Liver (tissue), 9 donors: Measurements from ENCODE around the gene NMNAT2. TPM values are rescaled to one million over a fixed set of nuclear protein-coding genes. Genes with fewer than 3 reads are reported as not detected.

Experiments used
- DNase-seq: peaks from one replicate; pipeline ENCODE4 v3.0.0-alpha.2; 2017; ENCODE audit warnings: low spot score
- H3K27ac ChIP-seq, 2 donors: one replicate each; pipeline ENCODE4 v1.7.0; 2013; ENCODE audit warnings: inconsistent platforms in 2 of 2, low read length in 2 of 2, control low read depth in 1 of 2, low read depth in 1 of 2, mild to moderate bottlenecking in 1 of 2
- H3K27me3 ChIP-seq, 4 donors: one replicate each; pipeline versions ENCODE4 v1.6.1 to v1.7.0; 2013; ENCODE audit warnings: low read length in 3 of 4, inconsistent platforms in 1 of 4, mild to moderate bottlenecking in 1 of 4, moderate library complexity in 1 of 4; ENCODE audit not compliant: control insufficient read depth in 4 of 4, insufficient read depth in 4 of 4
- H3K36me3 ChIP-seq, 4 donors: one replicate each; pipeline versions ENCODE4 v1.6.1 to v1.7.0; 2013; ENCODE audit warnings: low read length in 3 of 4, mild to moderate bottlenecking in 3 of 4, low read depth in 1 of 4, moderate library complexity in 1 of 4; ENCODE audit not compliant: control insufficient read depth in 4 of 4, insufficient read depth in 3 of 4
- H3K4me1 ChIP-seq, 4 donors: one replicate each; pipeline versions ENCODE4 v1.6.1 to v1.7.0; 2013; ENCODE audit warnings: low read length in 3 of 4, mild to moderate bottlenecking in 3 of 4, moderate library complexity in 1 of 4; ENCODE audit not compliant: control insufficient read depth in 4 of 4, insufficient read depth in 4 of 4
- H3K4me3 ChIP-seq, 3 donors: one replicate each; pipeline versions ENCODE4 v1.6.1 to v1.7.0; 2013; ENCODE audit warnings: low read length in 3 of 3, control low read depth in 1 of 3, low read depth in 1 of 3, mild to moderate bottlenecking in 1 of 3
- H3K9ac ChIP-seq, 2 donors: one replicate each; pipeline ENCODE4 v1.7.0; 2013; ENCODE audit warnings: low read length in 2 of 2, mild to moderate bottlenecking in 2 of 2, moderate library complexity in 2 of 2, control low read depth in 1 of 2, low read depth in 1 of 2
- H3K9me3 ChIP-seq, 4 donors: one replicate each; pipeline versions ENCODE4 v1.6.1 to v1.7.0; 2013; ENCODE audit warnings: low read length in 3 of 4; ENCODE audit not compliant: control insufficient read depth in 4 of 4
- ATF3 ChIP-seq: IDR thresholded peaks from 2 replicates; pipeline ENCODE4 v1.6.1; 2016; ENCODE audit warnings: antibody characterized with exemption
- CTCF ChIP-seq: fragments of 150-350 bp; IDR thresholded peaks from 2 replicates; pipeline ENCODE4 v1.5.1; 2017; ENCODE audit warnings: improper control_type of control experiment, low read depth, low read length; ENCODE audit not compliant: missing input control
- EGR1 ChIP-seq, 2 donors: IDR thresholded peaks; 2 replicates each; pipeline ENCODE4 v1.6.1; 2016 to 2018; ENCODE audit warnings: antibody characterized with exemption in 2 of 2, low read depth in 2 of 2
- FOXA1 ChIP-seq: IDR thresholded peaks from 2 replicates; pipeline ENCODE4 v1.6.1; 2016; ENCODE audit warnings: antibody characterized with exemption
- FOXA2 ChIP-seq: IDR thresholded peaks from 2 replicates; pipeline ENCODE4 v1.6.1; 2016; ENCODE audit warnings: antibody characterized with exemption
- GABPA ChIP-seq, 2 donors: IDR thresholded peaks in 1 of 2; conservative IDR thresholded peaks in 1 of 2; 2 replicates each; pipeline ENCODE4 v1.6.1; 2016; ENCODE audit warnings: antibody characterized with exemption in 2 of 2, mild to moderate bottlenecking in 1 of 2, moderate library complexity in 1 of 2
- HNF4A ChIP-seq, 2 donors: conservative IDR thresholded peaks; 2 replicates each; pipeline ENCODE4 v1.6.1; 2016; ENCODE audit warnings: antibody characterized with exemption in 2 of 2, mild to moderate bottlenecking in 2 of 2
- HNF4G ChIP-seq: IDR thresholded peaks from 2 replicates; pipeline ENCODE4 v1.6.1; 2016; ENCODE audit warnings: antibody characterized with exemption
- JUND ChIP-seq, 2 donors: IDR thresholded peaks; 2 replicates each; pipeline ENCODE4 v1.6.1; 2016; ENCODE audit warnings: antibody characterized with exemption in 2 of 2
- MAX ChIP-seq: IDR thresholded peaks from 2 replicates; pipeline ENCODE4 v1.6.1; 2016; ENCODE audit warnings: antibody characterized with exemption
- RAD21 ChIP-seq, 2 donors: IDR thresholded peaks; 2 replicates each; pipeline ENCODE4 v1.6.1; 2016; ENCODE audit warnings: antibody characterized with exemption in 2 of 2, mild to moderate bottlenecking in 2 of 2
- REST ChIP-seq: IDR thresholded peaks from 2 replicates; pipeline ENCODE4 v1.6.1; 2016; ENCODE audit warnings: antibody characterized with exemption, mild to moderate bottlenecking
- RXRA ChIP-seq, 2 donors: IDR thresholded peaks; 2 replicates each; pipeline ENCODE4 v1.6.1; 2017 to 2018; ENCODE audit warnings: antibody characterized with exemption in 2 of 2, mild to moderate bottlenecking in 1 of 2
- SP1 ChIP-seq: IDR thresholded peaks from 2 replicates; pipeline ENCODE4 v1.6.1; 2018; ENCODE audit warnings: antibody characterized with exemption, mild to moderate bottlenecking
- TAF1 ChIP-seq: conservative IDR thresholded peaks from 2 replicates; pipeline ENCODE4 v1.6.1; 2016; ENCODE audit warnings: antibody characterized with exemption, mild to moderate bottlenecking
- YY1 ChIP-seq: IDR thresholded peaks from 2 replicates; pipeline ENCODE4 v1.6.1; 2016; ENCODE audit warnings: antibody characterized with exemption, mild to moderate bottlenecking
- ZBTB33 ChIP-seq: IDR thresholded peaks from 2 replicates; pipeline ENCODE4 v1.6.1; 2016; ENCODE audit warnings: antibody characterized with exemption
- WGBS: extraction: QIAGEN DNeasy Blood & Tissue Kit; methylation state at CpG from one replicate; pipeline ENCODE4 v1.1.7; 2013; 5-methylcytosine and 5-hydroxymethylcytosine counted together
- polyA plus RNA-seq, 2 donors: library from polyadenylated mRNA; stranded (reverse) in 1 of 2; unstranded in 1 of 2; fragments of 200-250 nt in 1 of 2; fragments of >200 nt in 1 of 2; fragmentation: Nextera tagmentation in 1 of 2; extraction: Ambion mirVana in 1 of 2; gene quantifications; one replicate each; pipeline versions ENCODE4 v1.2.1 to v1.2.3, GENCODE V29; 2013 to 2015
- total RNA-seq, 2 donors: library from RNA; depleted of rRNA; stranded (reverse); fragments of >200 nt; gene quantifications; one replicate each; pipeline ENCODE4 v1.2.3, GENCODE V29; 2014
- donor health status: healthy.
- donor health status: healthy.
- donor health status: healthy.
- donor health status: healthy.
- donor health status: healthy.

The NMNAT2 gene
- total and polyA plus RNA-seq, 4 donors, result under 0.01 to 0.07 (median 0.05) TPM; not detected in 1

GRCh38 chr1:183385340-183386144 is 32.6 kb downstream of the NMNAT2 start (continued):
- no peak for TF ChIP-seq ZBTB33

GRCh38 chr1:183379951-183380350 is 38.2 kb downstream of the NMNAT2 start:
- DNase-seq, result no peak
- no peaks in the 10 kb centered on the region for H3K9me3 ChIP-seq
- H3K27ac ChIP-seq, result no peak overlapping the region
- H3K9ac ChIP-seq, result no peak overlapping the region
- no peaks in the 10 kb centered on the region for H3K4me1 ChIP-seq
- H3K4me3 ChIP-seq, result no peak overlapping the region
- WGBS, result 96% methylated on average over 2 of the region's 2 CpGs
- TF ChIP-seq FOXA1 (no peak), HNF4A (conservative IDR thresholded peaks at IDR 0.05) (no peak), MAX (no peak), CTCF (no peak), FOXA2 (no peak), TAF1 (no peak), REST (no peak), ATF3 (no peak), RXRA (IDR thresholded peaks at IDR 0.05) (no peak), HNF4G (no peak), GABPA (IDR thresholded peaks at IDR 0.05 in 1 of 2, conservative IDR thresholded peaks at IDR 0.05 in 1 of 2) (no peak), JUND (IDR thresholded peaks at IDR 0.05) (no peak), EGR1 (IDR thresholded peaks at IDR 0.05; ENCODE audit: low read depth in 2 of 2) (no peak), SP1 (no peak), YY1 (no peak), RAD21 (IDR thresholded peaks at IDR 0.05) (no peak)
- no peaks in the 10 kb centered on the region for H3K36me3 ChIP-seq
- no peaks in the 10 kb centered on the region for H3K27me3 ChIP-seq
